ENCODE data around the gene ALDH3B2. TPM values are rescaled to one million over a fixed set of nuclear protein-coding genes. Genes with fewer than 3 reads are reported as not detected.

Gene ALDH3B2
- total RNA-seq, 1 experiment from 2014 or later: not detected

- Histone ChIP-seq H3K4me1 (ENCODE audit: control insufficient read depth in 1 of 2, insufficient read depth in 2 of 2, low read length in 2 of 2) (no peaks in the 10 kb centered on the region), H3K27ac (ENCODE audit: low read depth, low read length) (no peak overlapping the region), H3K36me3 (ENCODE audit: control insufficient read depth in 1 of 2, insufficient read depth in 2 of 2, low read length in 2 of 2) (no peaks in the 10 kb centered on the region), H3K4me2 (ENCODE audit: low read length) (no peak overlapping the region), H3K4me3 (replicated peaks in 1 of 2; ENCODE audit: low read depth in 1 of 2, low read length in 2 of 2) (no peak overlapping the region), H2AFZ (ENCODE audit: low read depth, low read length, poor library complexity, severe bottlenecking) (no peak overlapping the region), H3K27me3 (ENCODE audit: insufficient read depth, low read length) (no peaks in the 10 kb centered on the region), H3K9me2 (ENCODE audit: insufficient read depth) (no peaks in the 10 kb centered on the region), H4K20me1 (ENCODE audit: insufficient read depth) (no peaks in the 10 kb centered on the region), H3K9me3 (ENCODE audit: control insufficient read depth in 1 of 2, insufficient read depth in 1 of 2, low read depth in 1 of 2, low read length in 2 of 2) (no peaks in the 10 kb centered on the region), H3K9ac (ENCODE audit: low read length) (no peak overlapping the region), H3K79me2 (ENCODE audit: insufficient read depth, low read length) (no peaks in the 10 kb centered on the region)
- DNase-seq (ENCODE audit: low read depth, low spot score) (no peak), ATAC-seq (no peak)
- ChIA-PET POLR2A (no interaction called here), CTCF (interaction anchor here (3.6 kb wide), 1 partner anchor 7 kb away, joined by 10 read pairs; the partner anchor contains the start of gene NUDT8), RAD21 (ENCODE audit: low non-redundant PET in 1 of 2, low total read pairs in 2 of 2, uncharacterized antibody in 2 of 2, unreplicated experiment in 2 of 2) (no interaction called here)
- no TSS peak for BruUV-seq (replicated peaks)
- no peak for TF ChIP-seq SP1 (IDR thresholded peaks at IDR 0.05; ENCODE audit: low read depth)
- intact Hi-C loops (cut with micrococcal nuclease): loop anchor here (10.0 kb wide), 1 partner anchor 78 kb away; no protein-coding TSS in a partner anchor
Measured at GRCh38 chr11:67636962-67637361, 37.5 kb downstream of the ALDH3B2 start.

- Histone ChIP-seq H2AFZ (ENCODE audit: low read depth, low read length, poor library complexity, severe bottlenecking) (no peak overlapping the region), H3K9me3 (ENCODE audit: control insufficient read depth in 1 of 2, insufficient read depth in 1 of 2, low read depth in 1 of 2, low read length in 2 of 2) (no peaks in the 10 kb centered on the region), H3K9me2 (ENCODE audit: insufficient read depth) (no peaks in the 10 kb centered on the region), H3K4me3 (replicated peaks in 1 of 2; ENCODE audit: low read depth in 1 of 2, low read length in 2 of 2) (no peak overlapping the region), H4K20me1 (ENCODE audit: insufficient read depth) (no peaks in the 10 kb centered on the region), H3K36me3 (ENCODE audit: control insufficient read depth in 1 of 2, insufficient read depth in 2 of 2, low read length in 2 of 2) (no peaks in the 10 kb centered on the region), H3K4me1 (ENCODE audit: control insufficient read depth in 1 of 2, insufficient read depth in 2 of 2, low read length in 2 of 2) (peaks cover 5 to 11% of the 10 kb centered on the region in 2 experiments; a peak in 3 of 4 replicates), H3K4me2 (ENCODE audit: low read length) (no peak overlapping the region), H3K9ac (ENCODE audit: low read length) (no peak overlapping the region), H3K27me3 (ENCODE audit: insufficient read depth, low read length) (no peaks in the 10 kb centered on the region), H3K79me2 (ENCODE audit: insufficient read depth, low read length) (no peaks in the 10 kb centered on the region), H3K27ac (ENCODE audit: low read depth, low read length) (no peak overlapping the region)
- DNase-seq (ENCODE audit: low read depth, low spot score) (no peak), ATAC-seq (no peak)
- BruUV-seq (replicated peaks): no TSS peak
- TF ChIP-seq SP1 (IDR thresholded peaks at IDR 0.05; ENCODE audit: low read depth) (no peak), ATF3 (IDR thresholded peaks at IDR 0.05) (no peak), FOSL1 (IDR thresholded peaks at IDR 0.05; ENCODE audit: low read depth) (no peak), EZH2phosphoT487 (IDR thresholded peaks at IDR 0.05; ENCODE audit: borderline replicate concordance) (no peak), RAD21 (IDR thresholded peaks at IDR 0.05; ENCODE audit: low read depth) (no peak), POLR2AphosphoS5 (IDR thresholded peaks at IDR 0.05; ENCODE audit: low read depth, low read length) (no peak), ZNF274 (IDR thresholded peaks at IDR 0.05; ENCODE audit: low read depth, low read length) (no peak), CTCF (IDR thresholded peaks at IDR 0.05 in 2 of 3, conservative IDR thresholded peaks at IDR 0.05 in 1 of 3; ENCODE audit: borderline replicate concordance in 1 of 3, insufficient read depth in 1 of 3, low read depth in 2 of 3, low read length in 2 of 3) (no peak), CBX3 (IDR thresholded peaks at IDR 0.05; ENCODE audit: low read depth) (no peak), CEBPB (IDR thresholded peaks at IDR 0.05; ENCODE audit: low read depth) (no peak)
- TF ChIP-seq, protein P1, sequence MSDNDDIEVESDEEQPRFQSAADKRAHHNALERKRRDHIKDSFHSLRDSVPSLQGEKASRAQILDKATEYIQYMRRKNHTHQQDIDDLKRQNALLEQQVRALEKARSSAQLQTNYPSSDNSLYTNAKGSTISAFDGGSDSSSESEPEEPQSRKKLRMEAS (IDR thresholded peaks at IDR 0.05): no peak
- CTCF ChIA-PET: no interaction called here
- RAD21 ChIA-PET (ENCODE audit: low non-redundant PET in 1 of 2, low total read pairs in 2 of 2, uncharacterized antibody in 2 of 2, unreplicated experiment in 2 of 2): interaction anchor here (0.6 to 0.8 kb wide), 2 partner anchors 31 to 567 kb away, joined by 3 read pairs; no protein-coding TSS in a partner anchor
- intact Hi-C loops (cut with micrococcal nuclease): loop anchor here (10.0 kb wide), 1 partner anchor 80 kb away; no protein-coding TSS in a partner anchor
- POLR2A ChIA-PET: no interaction called here
Measured at GRCh38 chr11:67635231-67635521, 39.2 kb downstream of the ALDH3B2 start.

All from HCT116 (cell line).